Stimulated activated CD8-positive, alpha-beta memory T cell treated with anti-CD3 and anti-CD28 coated beads, Interleukin-15, amount 100 ng/mL, for 48 hours (primary cell): ENCODE results near the gene SPON1.

Source experiments
- DNase-seq, 2 donors: peaks; one replicate each; pipeline ENCODE4 v3.0.0-alpha.2; 2020; ENCODE audit warnings: low read depth in 2 of 2

The SPON1 gene

GRCh38 chr11:14186046-14186775, 223.7 kb downstream of the SPON1 start:
- no peak for DNase-seq

DNA sequence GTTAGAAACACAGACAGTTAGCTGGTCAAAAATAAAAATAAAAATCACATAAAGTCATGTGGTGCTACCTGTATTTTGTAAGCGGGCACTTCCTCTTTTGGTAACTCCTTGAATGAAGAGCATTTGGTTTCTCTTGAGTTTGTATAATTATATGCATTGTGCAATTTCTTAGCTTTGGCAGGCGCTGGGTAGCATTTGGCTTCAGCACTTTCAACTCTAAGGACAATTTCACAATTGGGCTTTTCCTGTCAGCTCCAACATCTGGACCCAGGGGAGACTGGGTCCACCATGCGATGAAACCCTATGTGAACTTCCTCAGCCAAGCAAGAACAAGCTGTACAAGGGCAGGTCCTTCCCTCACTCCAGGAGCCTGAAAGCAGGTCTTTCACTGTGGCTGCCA, 227.4 kb downstream of the SPON1 start:
- no peak for DNase-seq

DNA sequence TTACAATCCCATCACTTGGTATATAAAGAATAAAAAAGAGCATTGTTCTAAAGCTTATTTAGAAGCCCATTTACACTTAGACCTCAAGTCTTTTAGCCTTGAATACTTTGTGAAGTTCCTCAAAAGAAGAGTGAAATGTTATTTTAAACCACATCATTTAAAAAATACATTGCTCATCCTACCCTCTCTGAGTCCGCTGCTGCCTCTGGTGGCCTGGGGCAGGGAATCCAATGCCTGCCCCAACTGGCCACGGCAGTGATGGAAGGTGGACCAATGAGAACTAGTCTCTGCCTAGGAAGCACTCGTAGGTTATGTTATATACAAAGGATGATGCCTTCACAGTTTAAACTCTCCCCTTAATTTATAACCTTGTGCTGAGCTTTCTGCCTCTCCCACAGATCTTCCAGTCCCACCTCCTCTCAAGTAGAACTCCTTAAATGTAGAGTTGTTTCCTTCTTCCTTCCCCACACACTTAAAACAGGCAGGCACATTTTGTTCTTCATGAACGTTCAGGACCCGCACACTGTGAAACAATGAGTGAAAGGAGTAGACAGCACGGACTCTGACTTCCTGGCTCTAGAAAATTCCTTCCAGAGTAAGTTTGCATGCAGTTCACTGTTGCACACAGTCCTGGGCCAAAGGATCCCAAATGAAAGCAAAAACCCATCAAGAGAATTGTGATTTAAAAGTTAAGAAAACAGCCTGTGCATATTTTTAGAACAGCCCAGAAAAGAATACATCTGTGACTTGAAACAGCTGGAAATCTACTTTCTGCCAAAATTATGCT, 228.7 kb downstream of the SPON1 start:
- DNase-seq, result no peak

- DNase-seq, result no peak
Observed at GRCh38 chr11:14193644-14194043, 231.1 kb downstream of the SPON1 start.

DNA sequence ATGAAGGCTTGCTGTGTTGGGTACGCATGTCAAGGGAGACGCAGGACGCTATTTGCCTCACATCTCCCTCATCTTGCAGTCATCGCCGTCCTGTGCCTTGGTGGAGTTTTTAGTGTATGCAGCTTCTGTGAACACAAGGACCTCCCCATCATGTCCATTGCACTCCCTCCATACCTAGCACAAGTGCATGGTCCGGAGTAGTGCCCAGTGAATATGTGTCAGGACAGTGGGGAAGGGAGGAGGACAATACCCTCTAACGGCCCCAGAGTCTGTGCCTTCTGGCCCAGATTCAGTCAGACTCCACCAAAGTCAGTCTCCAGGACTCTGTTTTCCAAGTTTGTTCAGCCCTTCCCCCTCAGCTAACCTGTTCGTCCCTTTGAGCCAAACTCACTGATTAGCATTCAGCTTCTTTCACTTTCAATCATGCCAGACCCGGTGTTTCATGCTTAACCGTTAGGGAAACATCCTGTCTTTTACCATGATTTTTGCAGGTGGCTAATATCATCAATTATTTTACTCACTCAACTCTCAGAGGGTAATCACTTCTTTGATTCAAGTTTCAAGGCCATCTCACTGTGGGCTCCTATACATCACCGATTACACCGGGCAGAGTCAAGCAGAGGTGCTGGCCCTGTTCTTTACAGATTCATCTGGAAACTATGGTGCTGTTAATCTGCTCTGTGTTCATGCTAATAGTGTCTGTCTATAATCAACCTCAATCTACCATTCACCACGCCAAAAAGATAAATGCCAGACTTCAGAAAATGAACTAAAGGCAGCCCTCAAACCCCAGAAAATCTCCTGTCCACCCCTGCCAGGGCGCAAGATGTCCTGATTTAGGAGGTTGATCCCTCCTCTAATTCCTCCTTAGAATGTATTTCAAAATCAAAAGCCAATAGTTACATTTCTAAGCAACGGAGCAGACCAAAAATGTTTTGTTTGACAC, 240.0 kb downstream of the SPON1 start:
- DNase-seq, result no peak

- no peak for DNase-seq
Observed at GRCh38 chr11:14203321-14203720, 240.8 kb downstream of the SPON1 start.

GRCh38 chr11:14212986-14213385, 250.5 kb downstream of the SPON1 start:
- no peak for DNase-seq

DNA sequence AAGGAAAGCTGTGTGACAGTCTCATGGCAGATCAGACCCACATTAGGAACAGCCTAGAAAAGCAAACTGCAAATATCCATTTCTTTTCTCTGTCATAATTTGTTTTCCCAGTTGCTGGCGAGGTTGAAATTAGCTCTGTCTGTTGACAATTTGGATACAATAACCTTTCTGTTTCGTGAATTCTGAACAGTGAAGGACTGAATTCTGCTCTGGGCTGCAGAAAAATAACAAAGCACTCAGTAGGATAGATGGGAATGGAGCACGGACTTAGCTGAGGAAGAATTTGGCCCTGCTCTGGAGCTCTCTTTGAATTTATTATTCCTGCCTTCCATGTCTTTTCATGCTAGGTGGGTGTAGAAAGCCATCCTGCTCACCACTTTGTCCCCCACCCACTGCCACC, 256.2 kb downstream of the SPON1 start:
- no peak for DNase-seq

GRCh38 chr11:14223636-14224288, 261.2 kb downstream of the SPON1 start:
- no peak for DNase-seq

DNA sequence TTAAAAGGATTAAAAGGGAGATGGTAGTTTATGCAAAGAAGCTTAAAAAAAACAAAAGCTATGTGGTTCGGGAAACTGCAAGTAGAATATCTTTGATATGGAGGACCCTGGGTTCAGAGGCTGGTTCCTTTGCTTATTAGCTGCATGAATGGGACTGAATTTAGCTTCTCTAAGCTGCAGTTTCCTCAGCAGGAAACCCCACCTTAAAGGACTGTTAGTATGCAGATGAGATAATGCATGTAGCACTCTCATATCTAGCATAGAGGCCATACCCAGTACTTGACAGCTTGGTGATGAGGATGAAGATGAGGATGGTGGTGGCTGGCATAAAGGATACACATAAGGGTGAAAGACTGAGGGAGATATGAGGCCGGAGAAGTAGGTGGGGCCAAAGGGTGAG, 261.9 kb downstream of the SPON1 start:
- DNase-seq, result no peak

DNA sequence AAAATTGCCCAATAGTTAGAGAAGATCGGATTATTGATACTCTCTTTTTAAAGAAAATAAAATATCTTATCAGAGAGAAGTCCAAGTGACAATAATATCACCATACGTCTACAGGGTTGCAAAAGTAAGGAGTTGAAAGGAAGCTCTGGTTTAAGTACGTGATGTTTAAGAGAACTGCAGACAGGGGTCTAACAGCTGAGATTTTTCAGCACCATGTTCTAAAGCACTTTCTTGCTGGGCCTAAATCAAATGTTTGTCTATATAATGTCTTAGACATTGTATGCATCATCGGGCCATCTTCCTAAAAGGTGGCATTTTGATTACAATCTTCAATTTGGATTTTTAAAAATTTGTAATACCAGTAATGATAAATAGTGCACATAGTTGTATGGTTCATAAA, 263.1 kb downstream of the SPON1 start:
- no peak for DNase-seq

GRCh38 chr11:14228356-14228755, 265.8 kb downstream of the SPON1 start:
- no peak for DNase-seq

- no peak for DNase-seq
Observed at GRCh38 chr11:14229472-14229871, 266.9 kb downstream of the SPON1 start.

DNA sequence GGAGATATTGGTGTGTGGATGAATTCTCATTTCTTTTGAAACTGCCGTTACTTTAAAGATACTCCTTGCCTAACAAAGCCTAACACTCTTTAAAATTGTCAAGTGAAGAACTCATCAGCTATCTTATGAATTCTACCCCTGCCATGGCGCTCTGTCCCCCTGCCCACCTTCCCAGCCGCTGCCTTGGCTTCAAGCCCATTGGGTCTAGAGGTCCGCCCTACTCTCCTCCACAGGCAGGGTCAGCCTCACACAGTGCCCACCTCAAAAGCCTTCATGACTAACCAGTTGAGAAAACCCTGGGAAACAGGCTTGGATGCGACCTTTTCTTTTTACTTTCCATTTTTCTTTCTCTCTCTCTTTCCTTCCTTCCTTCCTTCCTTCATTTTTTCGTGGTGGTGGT, 267.9 kb downstream of the SPON1 start:
- DNase-seq, result no peak

DNA sequence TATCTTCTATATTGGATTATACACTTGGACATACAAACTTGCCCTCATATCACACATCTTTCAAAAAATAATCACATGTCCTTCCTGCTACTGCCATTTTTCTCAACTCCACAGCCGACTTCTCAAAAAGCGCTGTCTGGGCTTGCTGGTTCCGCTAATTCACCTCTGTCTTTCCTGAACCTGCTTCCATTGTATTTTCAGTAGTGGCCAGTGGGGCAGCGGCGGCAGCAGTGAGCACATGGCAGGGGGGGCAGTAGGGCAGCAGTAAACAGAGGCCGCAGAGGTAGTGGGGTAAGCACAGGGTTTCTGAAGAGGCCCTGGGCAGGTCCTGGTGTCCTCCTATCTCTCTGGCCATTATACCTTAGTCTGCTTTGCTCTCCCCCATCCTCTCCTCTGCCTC, 270.1 kb downstream of the SPON1 start:
- no peak for DNase-seq

GRCh38 chr11:14234446-14234845, 271.9 kb downstream of the SPON1 start:
- no peak for DNase-seq

- no peak for DNase-seq
Observed at GRCh38 chr11:14235701-14236100, 273.2 kb downstream of the SPON1 start.

GRCh38 chr11:14237444-14237961, 275.0 kb downstream of the SPON1 start:
- no peak for DNase-seq

GRCh38 chr11:14240221-14240620, 277.7 kb downstream of the SPON1 start:
- DNase-seq, result no peak

GRCh38 chr11:14240951-14241350, 278.4 kb downstream of the SPON1 start:
- DNase-seq, result no peak

DNA sequence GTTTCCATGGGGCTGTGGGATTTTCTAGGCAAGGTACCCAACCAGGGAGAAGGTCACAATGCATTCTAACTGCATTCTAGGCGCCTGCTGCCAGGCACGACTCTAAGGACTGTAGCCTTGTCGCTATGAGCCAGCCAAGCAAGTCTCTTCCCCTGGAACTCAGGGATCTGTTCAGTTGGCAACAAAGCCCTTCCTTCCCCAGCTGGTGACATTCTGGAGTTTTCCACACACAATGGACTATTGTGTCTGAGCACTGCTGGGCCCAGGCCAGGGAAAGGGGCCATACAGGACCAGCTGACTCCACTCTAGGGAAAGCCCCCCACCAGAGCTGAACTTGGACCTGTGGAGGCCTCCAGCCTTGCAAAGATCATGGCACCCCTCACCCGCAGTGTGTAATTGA, 279.7 kb downstream of the SPON1 start:
- no peak for DNase-seq
